ENCODE results near the gene CCDC188.

Gene CCDC188

DNA sequence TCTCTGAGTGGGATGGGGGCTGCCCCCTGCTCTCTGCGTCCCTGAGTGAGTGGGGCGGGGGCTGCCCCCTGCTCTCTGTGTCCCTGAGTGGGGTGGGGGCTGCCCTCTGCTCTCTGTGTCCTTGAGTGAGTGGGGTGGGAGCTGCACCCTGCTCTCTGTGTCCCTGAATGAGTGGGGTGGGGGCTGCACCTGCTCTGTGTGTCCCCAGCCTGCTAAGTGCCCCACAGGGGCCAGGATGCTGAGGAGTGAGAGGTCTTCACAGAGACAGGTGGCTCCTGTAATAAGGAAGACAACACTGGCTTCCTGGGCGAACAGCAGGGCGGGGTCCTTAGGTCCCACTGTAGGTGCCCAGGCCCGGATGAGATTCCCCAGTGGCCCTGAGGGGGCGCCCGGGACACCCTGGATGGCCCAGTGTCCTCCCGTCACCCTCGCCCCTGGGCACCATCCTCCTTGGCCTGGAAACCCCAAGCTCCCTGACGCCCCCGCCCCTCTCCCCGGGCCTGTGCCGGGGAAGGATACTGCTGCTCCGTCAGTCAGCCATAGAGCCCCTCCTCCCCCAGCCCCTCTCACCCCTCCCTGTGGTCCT lies 3.8 kb upstream of the CCDC188 start:
- TF ChIP-seq GATA2 (IDR thresholded peaks at IDR 0.05; ENCODE audit: low read depth, low read length) (no peak), GATA3 (IDR thresholded peaks at IDR 0.05; ENCODE audit: low read depth, low read length) (no peak)

DNA sequence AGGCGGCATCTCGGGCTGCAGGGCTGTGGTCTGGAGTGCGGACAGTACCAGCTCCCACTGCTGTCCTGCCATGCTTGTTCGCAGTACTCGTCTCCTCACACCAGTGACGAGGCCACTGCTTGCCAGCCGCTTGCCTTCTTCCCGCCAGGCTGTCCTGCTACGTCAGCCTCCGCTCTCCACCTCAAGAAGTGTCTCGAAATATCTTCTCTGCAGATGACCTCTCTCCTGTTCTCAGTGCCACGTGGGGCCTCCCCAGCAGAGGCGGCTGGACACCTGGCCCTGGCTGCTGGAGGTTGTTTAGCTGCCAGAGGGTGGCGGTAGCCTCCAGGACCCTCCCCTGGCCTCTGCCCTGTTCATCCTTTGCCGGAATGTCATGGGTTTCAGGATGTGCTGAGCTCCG lies 3.1 kb upstream of the CCDC188 start:
- TF ChIP-seq GATA2 (IDR thresholded peaks at IDR 0.05; ENCODE audit: low read depth, low read length) (no peak), GATA3 (IDR thresholded peaks at IDR 0.05; ENCODE audit: low read depth, low read length) (no peak)

DNA sequence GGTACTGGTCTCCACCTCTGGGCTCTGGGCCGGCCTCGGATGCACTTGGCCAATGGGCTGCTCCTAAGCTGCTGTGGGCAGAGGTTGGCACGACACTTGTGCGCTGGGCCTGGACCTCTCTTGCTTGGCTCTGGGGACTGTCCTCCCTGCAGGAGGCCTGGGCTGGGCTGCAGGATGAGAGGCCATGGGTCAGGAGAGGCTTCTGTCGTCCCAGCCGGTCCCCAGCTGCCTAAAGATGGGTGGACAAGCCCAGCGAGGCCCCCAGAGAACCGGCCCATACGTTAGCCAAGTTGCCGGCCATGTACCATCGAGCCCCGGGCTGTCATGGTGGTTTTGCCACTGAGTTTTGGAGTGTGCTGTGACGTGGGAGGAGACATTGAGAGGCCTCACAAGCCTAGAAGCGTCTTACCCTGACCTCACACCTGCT lies 1.6 kb upstream of the CCDC188 start:
- TF ChIP-seq GATA2 (IDR thresholded peaks at IDR 0.05; ENCODE audit: low read depth, low read length) (no peak), GATA3 (IDR thresholded peaks at IDR 0.05; ENCODE audit: low read depth, low read length) (no peak)

DNA sequence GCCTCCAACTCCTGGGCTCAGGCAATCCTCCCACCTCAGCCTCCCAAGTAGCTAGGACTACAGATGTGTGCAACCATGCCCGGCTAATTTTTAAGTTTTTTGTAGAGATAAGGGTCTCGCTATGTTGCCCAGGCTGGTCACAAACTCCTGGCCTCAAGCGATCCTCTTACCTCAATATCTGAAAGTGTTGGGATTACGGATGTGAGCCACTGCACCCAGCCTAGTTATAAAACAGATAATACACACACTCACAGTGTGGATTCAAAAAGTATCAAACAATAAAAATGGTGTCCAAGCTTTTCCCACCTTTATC lies 377 bp upstream of the CCDC188 start:
- TF ChIP-seq GATA3 (IDR thresholded peaks at IDR 0.05; ENCODE audit: low read depth, low read length), result no peak
- no peak for TF ChIP-seq GATA2 (IDR thresholded peaks at IDR 0.05; ENCODE audit: low read depth, low read length)

DNA sequence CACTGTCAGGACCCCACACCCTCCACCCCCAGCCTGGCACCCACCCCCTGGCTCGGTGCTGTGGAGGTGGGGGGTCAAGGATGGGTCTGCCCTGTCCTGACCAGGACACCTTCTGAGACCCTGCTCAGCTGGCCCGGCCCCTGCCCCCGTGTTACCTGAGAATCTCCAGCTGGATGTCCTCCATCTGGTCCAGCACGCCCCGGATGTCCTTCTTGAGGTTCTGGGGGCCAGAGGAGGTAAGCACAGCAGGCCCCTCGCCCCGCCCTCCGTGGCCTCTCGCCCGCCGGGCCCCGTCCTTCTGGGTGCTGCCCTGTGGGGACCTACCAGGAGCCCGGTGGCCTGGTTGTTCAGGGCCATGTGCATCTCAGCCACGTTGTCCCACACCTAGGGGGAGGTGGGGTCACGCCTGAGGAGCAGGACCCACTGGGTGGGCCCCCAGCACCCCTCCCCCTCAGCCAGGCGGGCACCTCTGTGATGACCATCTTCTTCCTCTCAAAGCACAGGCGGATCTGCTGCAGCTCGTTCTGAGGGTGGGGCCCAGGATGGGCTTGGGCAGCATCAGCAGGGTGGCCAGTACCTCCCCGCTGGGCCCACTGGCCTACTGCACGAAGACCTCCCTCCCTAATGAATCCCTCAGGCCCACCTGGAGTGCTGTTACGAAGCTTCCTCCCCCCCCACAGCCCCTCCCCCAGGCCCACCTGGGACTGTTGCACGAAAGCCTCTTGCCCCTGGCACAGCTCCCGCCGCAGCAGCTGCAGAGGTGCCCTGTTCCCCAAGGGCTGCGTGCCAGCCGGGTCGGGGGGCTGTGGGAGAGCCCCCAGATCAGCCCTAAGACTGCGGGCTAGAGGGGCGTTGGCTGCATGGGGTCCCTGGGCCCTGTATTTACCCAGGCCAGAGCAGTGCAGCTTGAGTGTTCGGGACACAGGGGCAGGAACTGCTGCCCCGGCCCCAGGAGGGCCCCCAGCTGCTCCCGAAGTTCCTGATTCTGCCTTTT lies 1.3 kb downstream of the CCDC188 start:
- TF ChIP-seq GATA3 (IDR thresholded peaks at IDR 0.05; ENCODE audit: low read depth, low read length), result no peak

- no peak for TF ChIP-seq GATA2 (IDR thresholded peaks at IDR 0.05; ENCODE audit: low read depth, low read length)
- no peak for TF ChIP-seq GATA3 (IDR thresholded peaks at IDR 0.05; ENCODE audit: low read depth, low read length)
Measured at GRCh38 chr22:20148414-20148813, 2.4 kb downstream of the CCDC188 start.

GRCh38 chr22:20147237-20147988 lies 3.4 kb downstream of the CCDC188 start:
- TF ChIP-seq GATA3 (IDR thresholded peaks at IDR 0.05; ENCODE audit: low read depth, low read length), result no peak
- TF ChIP-seq GATA2 (IDR thresholded peaks at IDR 0.05; ENCODE audit: low read depth, low read length), result no peak

- TF ChIP-seq GATA3 (IDR thresholded peaks at IDR 0.05; ENCODE audit: low read depth, low read length), result no peak
- TF ChIP-seq GATA2 (IDR thresholded peaks at IDR 0.05; ENCODE audit: low read depth, low read length), result no peak
Measured at GRCh38 chr22:20146777-20147176, 4.1 kb downstream of the CCDC188 start.

DNA sequence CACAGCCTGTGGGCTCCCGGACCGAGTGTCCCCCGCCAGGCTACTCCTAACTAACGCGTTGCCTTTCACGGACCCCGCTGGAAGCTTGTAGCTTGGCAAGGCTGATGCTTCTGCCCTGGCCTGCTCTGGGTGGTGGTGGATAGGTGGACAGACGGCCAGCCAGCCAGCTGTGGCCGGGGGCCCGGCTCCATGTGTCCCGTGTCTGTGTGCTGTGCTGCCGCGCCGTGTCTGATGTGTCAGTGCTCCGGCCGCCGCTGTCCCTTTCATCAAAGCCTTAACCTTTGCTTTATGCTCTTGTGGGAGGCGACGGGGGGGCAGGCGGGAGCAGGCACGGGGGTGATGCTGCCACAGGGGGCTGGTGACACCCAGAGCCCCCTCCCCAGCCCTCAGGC lies 5.0 kb downstream of the CCDC188 start:
- TF ChIP-seq GATA2 (IDR thresholded peaks at IDR 0.05; ENCODE audit: low read depth, low read length) (no peak), GATA3 (IDR thresholded peaks at IDR 0.05; ENCODE audit: low read depth, low read length) (no peak)

GRCh38 chr22:20145206-20145831 lies 5.5 kb downstream of the CCDC188 start:
- TF ChIP-seq GATA3 (IDR thresholded peaks at IDR 0.05; ENCODE audit: low read depth, low read length) (no peak), GATA2 (IDR thresholded peaks at IDR 0.05; ENCODE audit: low read depth, low read length) (no peak)

GRCh38 chr22:20143883-20144665 lies 6.8 kb downstream of the CCDC188 start:
- TF ChIP-seq GATA3 (IDR thresholded peaks at IDR 0.05; ENCODE audit: low read depth, low read length) (no peak), GATA2 (IDR thresholded peaks at IDR 0.05; ENCODE audit: low read depth, low read length) (no peak)

DNA sequence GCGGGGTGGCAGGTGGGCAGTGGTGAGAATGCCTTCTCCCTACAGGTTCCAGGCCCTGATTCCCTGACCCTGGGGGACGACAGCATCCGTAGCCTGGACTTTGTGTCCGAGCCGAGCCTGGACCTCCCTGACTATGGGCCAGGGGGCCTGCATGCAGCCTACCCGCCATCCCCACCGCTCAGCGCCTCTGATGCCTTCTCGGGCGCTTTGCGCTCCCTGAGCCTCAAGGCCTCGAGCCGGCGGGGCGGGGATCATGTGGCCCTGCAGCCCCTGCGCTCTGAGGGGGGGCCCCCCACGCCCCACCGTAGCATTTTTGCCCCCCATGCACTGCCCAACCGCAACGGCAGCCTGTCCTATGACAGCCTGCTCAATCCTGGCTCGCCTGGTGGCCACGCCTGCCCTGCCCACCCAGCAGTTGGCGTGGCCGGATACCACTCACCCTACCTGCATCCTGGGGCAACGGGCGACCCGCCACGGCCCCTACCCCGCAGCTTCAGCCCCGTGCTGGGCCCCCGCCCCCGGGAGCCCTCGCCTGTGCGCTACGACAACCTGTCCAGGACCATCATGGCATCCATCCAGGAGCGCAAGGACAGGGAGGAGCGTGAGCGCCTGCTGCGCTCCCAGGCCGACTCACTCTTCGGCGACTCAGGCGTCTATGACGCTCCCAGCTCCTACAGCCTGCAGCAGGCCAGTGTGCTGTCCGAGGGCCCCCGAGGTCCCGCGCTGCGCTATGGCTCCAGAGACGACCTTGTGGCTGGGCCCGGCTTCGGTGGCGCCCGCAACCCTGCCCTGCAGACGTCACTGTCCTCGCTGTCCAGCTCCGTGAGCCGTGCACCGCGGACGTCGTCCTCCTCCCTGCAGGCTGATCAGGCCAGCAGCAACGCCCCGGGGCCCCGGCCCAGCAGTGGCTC lies 7.9 kb downstream of the CCDC188 start:
- TF ChIP-seq GATA3 (IDR thresholded peaks at IDR 0.05; ENCODE audit: low read depth, low read length), result no peak
- no peak for TF ChIP-seq GATA2 (IDR thresholded peaks at IDR 0.05; ENCODE audit: low read depth, low read length)
